B cell (primary cell): ENCODE results near the gene SLC8B1.

ENCODE experiments used
- EZH2 ChIP-seq: IDR thresholded peaks from 2 replicates; pipeline ENCODE4 v1.6.1; 2012; ENCODE audit warnings: borderline replicate concordance, low read depth, mild to moderate bottlenecking, moderate library complexity, low read length; ENCODE audit not compliant: insufficient read depth, poor library complexity, severe bottlenecking
- TF ChIP-seq, protein P1 (sequence below): fragments of 200-600 bp; IDR thresholded peaks from one replicate; pipeline ENCODE4 v1.8.0; 2022; ENCODE audit warnings: antibody characterized with exemption, mild to moderate bottlenecking

DNA sequence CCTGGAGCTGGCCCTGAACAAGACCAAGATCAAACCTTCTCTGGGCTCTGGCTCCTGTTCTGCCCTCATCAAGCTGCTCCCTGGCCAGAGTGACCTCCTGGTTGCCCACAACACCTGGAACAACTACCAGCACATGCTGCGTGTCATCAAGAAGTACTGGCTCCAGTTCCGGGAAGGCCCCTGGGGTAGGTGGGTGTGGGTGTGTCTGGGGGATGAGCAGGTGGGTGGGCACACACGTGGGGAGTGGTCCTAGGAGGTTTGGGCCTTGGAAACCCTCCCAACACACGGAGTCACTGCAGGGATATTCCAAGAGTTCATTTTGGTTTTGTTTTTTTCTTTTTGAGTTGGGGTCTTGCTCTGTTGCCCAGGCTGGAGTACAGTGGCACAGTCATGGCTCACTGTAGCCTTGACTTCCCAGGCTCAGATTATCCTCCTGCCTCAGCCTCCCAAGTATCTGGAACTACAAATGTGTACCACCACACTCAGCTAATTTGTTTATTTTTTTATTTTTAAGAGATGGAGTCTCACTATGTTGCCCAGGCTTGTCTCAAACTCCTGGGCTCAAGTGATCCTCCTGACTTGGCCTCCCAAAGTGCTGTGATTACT, 40.0 kb upstream of the SLC8B1 start:
- TF ChIP-seq, protein P1, sequence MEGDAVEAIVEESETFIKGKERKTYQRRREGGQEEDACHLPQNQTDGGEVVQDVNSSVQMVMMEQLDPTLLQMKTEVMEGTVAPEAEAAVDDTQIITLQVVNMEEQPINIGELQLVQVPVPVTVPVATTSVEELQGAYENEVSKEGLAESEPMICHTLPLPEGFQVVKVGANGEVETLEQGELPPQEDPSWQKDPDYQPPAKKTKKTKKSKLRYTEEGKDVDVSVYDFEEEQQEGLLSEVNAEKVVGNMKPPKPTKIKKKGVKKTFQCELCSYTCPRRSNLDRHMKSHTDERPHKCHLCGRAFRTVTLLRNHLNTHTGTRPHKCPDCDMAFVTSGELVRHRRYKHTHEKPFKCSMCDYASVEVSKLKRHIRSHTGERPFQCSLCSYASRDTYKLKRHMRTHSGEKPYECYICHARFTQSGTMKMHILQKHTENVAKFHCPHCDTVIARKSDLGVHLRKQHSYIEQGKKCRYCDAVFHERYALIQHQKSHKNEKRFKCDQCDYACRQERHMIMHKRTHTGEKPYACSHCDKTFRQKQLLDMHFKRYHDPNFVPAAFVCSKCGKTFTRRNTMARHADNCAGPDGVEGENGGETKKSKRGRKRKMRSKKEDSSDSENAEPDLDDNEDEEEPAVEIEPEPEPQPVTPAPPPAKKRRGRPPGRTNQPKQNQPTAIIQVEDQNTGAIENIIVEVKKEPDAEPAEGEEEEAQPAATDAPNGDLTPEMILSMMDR, result no peak
- TF ChIP-seq EZH2, result no peak
